ENCODE measurements around the gene BRD4. TPM values are rescaled to one million over a fixed set of nuclear protein-coding genes. Genes with fewer than 3 reads are reported as not detected.
A peak's percentile ranks its signal among the peaks of the same experiment; 100 is the strongest.

BRD4 gene
- total RNA-seq, 2 donors from 2014 or later, result 161 to 187 TPM

DNA sequence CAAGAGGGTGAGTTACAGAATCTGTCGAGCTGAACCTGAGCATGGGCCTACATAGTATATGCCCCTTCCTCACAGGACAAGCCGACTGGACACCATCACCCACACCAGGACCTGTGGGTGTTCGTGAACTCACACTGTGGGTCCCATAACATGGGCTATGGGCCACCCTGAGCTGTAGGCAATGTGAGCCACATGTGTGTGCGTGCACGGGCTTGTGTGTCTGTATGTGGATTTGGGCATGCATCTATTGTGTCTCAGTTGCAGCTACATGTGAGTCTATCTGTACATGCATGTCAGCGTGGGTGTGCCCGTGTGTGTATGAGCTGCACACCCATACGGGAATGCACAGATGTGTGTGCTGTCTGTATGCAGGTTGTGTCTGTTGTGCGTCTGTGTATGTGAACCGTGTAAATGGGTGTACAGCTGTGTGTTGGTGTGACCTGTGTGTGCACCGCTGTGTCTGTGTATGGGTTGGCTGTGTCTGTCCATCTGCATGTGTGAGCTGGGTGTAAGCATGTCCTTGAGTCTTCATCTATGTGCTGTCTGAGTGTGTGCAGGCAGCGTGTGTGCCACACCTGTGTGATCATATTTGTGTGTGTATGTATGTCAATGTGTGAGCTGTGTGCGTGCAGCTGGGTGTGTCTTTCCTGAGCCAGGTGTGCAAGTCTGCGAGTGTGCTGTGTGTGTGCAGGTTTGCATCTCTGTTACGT lies 133.2 kb downstream of the BRD4 start:
- Mint-ChIP-seq H3K9me3 (no peaks in the 10 kb centered on the region), H3K27ac (no peak overlapping the region), H3K4me1 (ENCODE audit: low read depth) (peaks cover 9% of the 10 kb centered on the region), H3K36me3 (ENCODE audit: insufficient read depth in 2 of 2) (peaks cover 0 to 5% of the 10 kb centered on the region in 2 donors), H3K4me3 (peak overlapping the region; percentile 48 to 71), H3K27me3 (ENCODE audit: low read depth) (peaks cover 64% of the 10 kb centered on the region)
- ATAC-seq (replicated peaks in 1 of 2) (no peak), DNase-seq (no peak)

- DNase-seq (no peak), ATAC-seq (replicated peaks in 1 of 2) (peak in 1 of 2 donors; percentile 8)
- H3K27me3 Mint-ChIP-seq (ENCODE audit: low read depth), result peaks cover 65% of the 10 kb centered on the region
- no peak overlapping the region for H3K4me3 Mint-ChIP-seq
- no peak overlapping the region for H3K27ac Mint-ChIP-seq
- peaks cover 0 to 5% of the 10 kb centered on the region in 2 donors for H3K36me3 Mint-ChIP-seq (ENCODE audit: insufficient read depth in 2 of 2)
- H3K4me1 Mint-ChIP-seq (ENCODE audit: low read depth), result peaks cover 9% of the 10 kb centered on the region
- no peaks in the 10 kb centered on the region for H3K9me3 Mint-ChIP-seq
These were observed 134.4 kb downstream of the BRD4 start for GRCh38 chr19:15197942-15198341.

DNA sequence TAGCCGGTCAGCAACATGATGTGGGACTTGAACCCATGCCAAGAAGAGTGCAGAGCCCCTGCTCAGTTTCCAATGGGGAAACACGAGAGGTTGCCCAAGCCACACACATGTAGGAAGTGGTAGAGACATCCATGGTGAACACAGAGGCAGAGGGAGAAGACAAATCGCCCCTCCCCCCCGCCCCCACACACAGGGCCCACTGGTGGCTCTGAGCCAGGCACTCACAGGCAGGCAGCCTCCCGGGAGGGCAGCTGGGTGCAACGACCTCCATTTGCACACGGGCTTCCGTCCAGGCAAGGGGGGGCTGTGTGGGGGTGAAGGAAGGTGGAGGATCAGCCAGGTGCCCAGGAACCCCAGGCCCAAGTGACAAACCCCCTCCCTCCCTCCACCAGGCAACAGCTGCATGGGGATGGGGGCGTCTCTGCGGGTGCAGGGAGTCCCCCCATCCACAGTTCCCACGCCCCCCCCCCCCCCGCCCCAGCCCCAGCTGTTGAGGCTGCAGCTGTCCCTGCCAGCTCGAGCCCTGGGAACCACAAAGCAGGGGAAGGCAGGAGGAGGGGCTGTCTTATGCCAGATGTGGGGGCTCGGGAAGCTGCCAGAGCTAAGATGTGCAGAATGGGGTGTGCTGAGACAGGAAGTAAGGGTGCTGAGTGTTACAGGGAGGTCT lies 134.9 kb downstream of the BRD4 start:
- Mint-ChIP-seq H3K27me3 (ENCODE audit: low read depth) (peaks cover 60% of the 10 kb centered on the region), H3K36me3 (ENCODE audit: insufficient read depth in 2 of 2) (peaks cover 0 to 5% of the 10 kb centered on the region in 2 donors), H3K4me3 (no peak overlapping the region), H3K4me1 (ENCODE audit: low read depth) (peaks cover 9% of the 10 kb centered on the region), H3K27ac (no peak overlapping the region), H3K9me3 (no peaks in the 10 kb centered on the region)
- DNase-seq (no peak), ATAC-seq (replicated peaks in 1 of 2) (no peak)

DNA sequence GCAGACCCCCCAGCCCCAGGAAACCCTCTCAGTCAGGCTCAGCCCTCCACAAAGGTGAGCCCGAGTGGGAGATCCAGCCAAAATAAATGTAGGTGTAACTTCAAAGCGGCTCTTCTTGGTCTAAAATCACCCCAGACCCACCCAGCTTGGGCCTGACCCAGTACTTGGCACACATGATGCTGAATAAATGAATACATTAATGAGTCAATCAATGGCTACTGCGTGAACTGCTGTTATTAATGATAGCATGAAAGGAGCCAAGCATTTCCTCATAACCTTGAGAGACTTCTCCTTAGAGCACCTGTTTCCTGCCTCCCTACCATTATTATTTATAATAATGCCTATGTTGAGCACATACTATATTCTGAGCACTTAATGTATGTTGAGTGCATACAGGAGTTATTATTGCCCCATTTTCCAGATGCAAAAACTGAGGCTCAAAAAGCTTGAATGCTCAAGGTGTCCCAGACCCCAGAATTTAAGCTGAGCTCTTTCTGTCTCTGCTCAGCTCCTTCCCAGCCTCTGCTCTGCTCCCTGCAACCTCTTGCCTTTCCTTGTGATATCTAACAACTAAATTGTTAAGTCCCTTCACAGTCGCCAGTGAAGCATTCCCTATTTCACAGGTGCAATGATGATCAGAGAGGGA lies 135.9 kb downstream of the BRD4 start:
- no peak for DNase-seq
- peaks cover 51% of the 10 kb centered on the region for H3K27me3 Mint-ChIP-seq (ENCODE audit: low read depth)
- H3K4me1 Mint-ChIP-seq (ENCODE audit: low read depth), result peaks cover 9% of the 10 kb centered on the region
- ATAC-seq (replicated peaks in 1 of 2), result no peak
- H3K9me3 Mint-ChIP-seq, result no peaks in the 10 kb centered on the region
- peaks cover 0 to 3% of the 10 kb centered on the region in 2 donors for H3K36me3 Mint-ChIP-seq (ENCODE audit: insufficient read depth in 2 of 2)
- H3K27ac Mint-ChIP-seq, result no peak overlapping the region
- H3K4me3 Mint-ChIP-seq, result peak overlapping the region in 1 of 2 donors; percentile 47

DNA sequence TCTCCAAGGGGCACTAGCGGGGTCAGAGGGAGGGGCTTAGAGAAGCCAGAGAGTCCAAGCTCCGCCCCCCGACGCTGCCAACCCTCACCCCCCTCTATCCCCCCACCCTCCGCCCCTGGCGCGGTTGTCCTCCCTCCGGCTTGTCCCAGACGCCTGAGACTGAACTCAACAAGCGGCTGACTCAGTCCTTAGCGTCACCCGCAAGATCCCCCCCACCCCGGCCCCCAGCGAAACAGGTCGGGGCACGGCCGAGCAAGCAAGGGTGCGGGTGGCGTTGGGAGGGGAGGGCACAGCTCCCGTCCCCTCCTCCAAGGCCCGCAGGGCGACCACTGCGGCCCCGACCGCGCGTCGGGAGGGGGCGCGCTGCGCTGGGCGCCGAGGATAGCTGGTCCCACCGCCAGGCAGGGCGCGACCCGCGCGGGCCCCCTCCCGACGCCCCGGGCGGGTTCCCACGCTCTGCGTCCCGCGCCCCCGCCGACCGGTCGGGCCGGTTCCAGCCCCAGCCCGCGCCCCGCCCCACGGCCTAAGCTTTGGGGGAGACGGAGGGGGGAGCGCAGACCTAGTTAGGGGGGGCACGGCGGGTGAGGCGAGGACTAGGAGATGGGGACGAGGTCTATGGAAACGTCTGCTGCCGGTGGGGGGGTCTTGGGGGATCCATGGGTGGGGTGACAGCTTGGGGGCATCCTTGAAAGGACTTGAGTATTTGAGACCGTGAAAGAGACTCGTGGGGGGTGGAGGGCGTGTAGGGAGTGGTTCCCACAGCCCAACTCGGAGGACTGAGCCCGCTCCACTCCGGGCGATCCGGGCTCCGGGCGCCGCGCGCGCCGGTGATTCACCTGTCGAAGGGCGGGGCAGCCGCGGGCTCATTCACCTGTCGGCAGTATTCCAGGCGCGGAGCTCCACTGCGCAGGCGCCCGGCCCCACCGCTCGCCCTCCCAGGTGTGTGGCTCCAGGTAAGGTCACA lies 136.7 kb downstream of the BRD4 start:
- peak; percentile 51 to 53 for ATAC-seq (replicated peaks in 1 of 2)
- Mint-ChIP-seq H3K4me3 (peak overlapping the region in 1 of 2 donors; percentile 61), H3K27ac (no peak overlapping the region), H3K36me3 (ENCODE audit: insufficient read depth in 2 of 2) (peaks cover 0 to 3% of the 10 kb centered on the region in 2 donors), H3K9me3 (no peaks in the 10 kb centered on the region), H3K27me3 (ENCODE audit: low read depth) (peaks cover 46% of the 10 kb centered on the region), H3K4me1 (ENCODE audit: low read depth) (peaks cover 9% of the 10 kb centered on the region)
- DNase-seq, result peak in 1 of 2 donors; percentile 15

GRCh38 chr19:15194938-15195337 lies 137.4 kb downstream of the BRD4 start:
- peak in 1 of 2 donors; percentile 8 for ATAC-seq (replicated peaks in 1 of 2)
- DNase-seq, result no peak
- Mint-ChIP-seq H3K9me3 (no peaks in the 10 kb centered on the region), H3K27me3 (ENCODE audit: low read depth) (peaks cover 46% of the 10 kb centered on the region), H3K4me1 (ENCODE audit: low read depth) (peaks cover 9% of the 10 kb centered on the region), H3K4me3 (peak overlapping the region; percentile 28 to 33), H3K27ac (no peak overlapping the region), H3K36me3 (ENCODE audit: insufficient read depth in 2 of 2) (peaks cover 0 to 3% of the 10 kb centered on the region in 2 donors)

DNA sequence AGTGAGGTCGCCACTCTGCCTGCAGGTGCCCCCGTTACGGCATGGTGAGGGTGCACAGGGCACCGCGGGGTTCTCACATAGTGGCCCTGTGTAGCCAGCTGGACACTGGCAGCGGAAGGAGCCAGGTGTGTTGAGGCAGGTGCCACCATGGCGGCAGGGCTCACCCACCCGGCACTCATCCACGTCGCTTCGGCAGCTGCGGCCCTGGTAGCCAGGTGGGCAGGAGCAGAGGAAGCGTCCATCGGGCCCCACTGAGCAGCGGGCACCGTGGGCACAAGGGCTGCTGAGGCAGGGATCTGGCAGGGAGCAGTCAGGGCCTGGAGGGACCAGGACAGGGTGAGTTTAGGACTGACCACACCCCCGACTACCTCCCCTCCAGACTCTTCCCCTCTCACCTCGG lies 140.4 kb downstream of the BRD4 start:
- ATAC-seq (replicated peaks in 1 of 2) (no peak), DNase-seq (no peak)
- Mint-ChIP-seq H3K9me3 (no peaks in the 10 kb centered on the region), H3K4me3 (no peak overlapping the region), H3K27me3 (ENCODE audit: low read depth) (peaks cover 21% of the 10 kb centered on the region), H3K4me1 (ENCODE audit: low read depth) (peaks cover 4% of the 10 kb centered on the region), H3K27ac (no peak overlapping the region), H3K36me3 (ENCODE audit: insufficient read depth in 2 of 2) (no peaks in the 10 kb centered on the region)

DNA sequence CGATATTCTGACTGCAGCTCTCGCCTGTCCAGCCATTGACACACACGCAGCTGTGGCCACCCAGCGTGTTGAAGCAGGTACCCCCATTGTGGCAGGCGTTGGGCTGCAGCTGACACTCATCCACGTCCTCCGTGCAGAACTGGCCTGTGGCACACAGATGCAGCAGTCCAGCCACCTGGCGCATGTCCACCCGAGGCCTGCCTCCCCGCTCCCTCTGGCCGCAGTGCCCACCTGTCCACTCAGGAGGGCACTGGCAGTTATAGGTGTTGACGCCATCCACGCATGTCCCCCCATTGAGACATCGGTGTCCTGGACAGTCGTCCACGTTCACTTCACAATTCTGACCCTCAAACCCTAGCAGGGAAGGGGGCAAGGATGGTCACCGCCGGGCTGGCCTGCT lies 140.8 kb downstream of the BRD4 start:
- H3K4me1 Mint-ChIP-seq (ENCODE audit: low read depth), result peaks cover 4% of the 10 kb centered on the region
- no peak for ATAC-seq (replicated peaks in 1 of 2)
- no peak overlapping the region for H3K27ac Mint-ChIP-seq

DNA sequence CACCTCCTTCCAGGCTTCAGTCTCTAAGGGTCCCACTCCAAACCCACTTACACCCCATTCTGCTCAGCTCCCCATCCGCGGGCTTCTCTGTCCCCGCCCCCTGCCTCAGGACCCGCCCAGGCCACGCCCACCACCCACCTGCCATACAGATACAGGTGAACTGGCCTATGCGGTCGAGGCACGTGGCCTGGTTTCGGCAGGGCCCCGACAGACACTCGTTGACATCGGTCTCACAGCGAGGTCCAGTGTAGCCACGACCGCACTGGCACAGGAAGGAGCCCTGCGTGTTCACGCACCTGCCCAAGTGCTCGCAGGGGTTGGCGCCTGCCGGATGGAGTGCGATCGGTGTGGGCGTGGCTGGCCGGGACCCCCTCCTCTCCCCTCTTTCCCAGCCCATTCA lies 143.5 kb downstream of the BRD4 start:
- ATAC-seq (replicated peaks in 1 of 2), result no peak
- Mint-ChIP-seq H3K27me3 (ENCODE audit: low read depth) (no peaks in the 10 kb centered on the region), H3K4me1 (ENCODE audit: low read depth) (no peaks in the 10 kb centered on the region)

More for the DNA sequence above, 140.8 kb downstream of the BRD4 start:
- Mint-ChIP-seq H3K4me3 (no peak overlapping the region), H3K9me3 (no peaks in the 10 kb centered on the region), H3K27me3 (ENCODE audit: low read depth) (peaks cover 16% of the 10 kb centered on the region), H3K36me3 (ENCODE audit: insufficient read depth in 2 of 2) (no peaks in the 10 kb centered on the region)
- no peak for DNase-seq

DNA sequence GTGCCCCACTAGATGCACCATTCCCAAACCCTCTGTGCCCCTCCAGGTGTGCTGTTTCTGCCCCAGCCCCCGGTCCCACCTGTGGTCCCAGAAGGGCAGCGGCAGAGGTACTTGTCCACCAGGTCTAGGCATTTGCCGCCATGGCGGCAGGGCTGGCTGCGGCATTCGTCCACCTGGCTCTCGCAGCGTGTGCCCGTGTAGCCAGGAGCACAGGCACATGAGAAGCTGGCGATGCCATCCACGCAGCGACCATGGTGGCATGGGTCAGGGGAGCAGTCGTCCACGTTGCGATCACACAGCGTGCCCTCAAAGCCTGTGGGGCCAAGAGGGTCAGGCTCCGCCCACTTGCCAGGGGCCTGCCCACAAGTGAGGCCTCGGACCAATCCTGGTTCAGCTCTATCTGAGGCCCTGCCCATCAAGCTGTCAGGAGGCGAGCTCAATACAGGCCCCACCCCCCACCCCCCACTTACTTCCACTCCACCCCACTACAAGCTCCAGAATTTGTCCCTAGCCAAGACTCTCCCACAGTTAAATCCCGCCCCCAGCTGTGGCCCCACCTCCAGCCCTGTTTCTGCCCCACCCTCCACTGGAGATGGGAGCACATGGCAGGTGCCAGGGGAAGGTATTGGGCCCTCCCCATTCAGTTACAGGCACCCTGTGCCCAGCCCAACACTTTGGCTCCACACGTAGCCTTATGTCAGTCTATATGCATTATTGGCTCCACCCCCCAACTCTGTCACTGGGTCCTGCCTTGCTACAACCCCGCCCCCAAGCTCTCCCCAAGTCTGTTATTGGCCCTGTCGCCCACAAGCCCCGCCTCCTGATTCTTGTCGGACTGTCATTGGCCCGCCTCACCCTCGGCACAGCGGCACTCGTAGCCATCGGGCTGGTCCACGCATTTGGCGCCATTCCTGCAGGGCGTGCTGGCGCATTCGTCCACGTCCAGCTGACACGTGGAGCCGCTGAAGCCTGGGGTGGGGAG lies 145.0 kb downstream of the BRD4 start:
- ATAC-seq (replicated peaks in 1 of 2) (no peak), DNase-seq (no peak)
- H3K36me3 Mint-ChIP-seq (ENCODE audit: insufficient read depth in 2 of 2), result no peaks in the 10 kb centered on the region
- no peak overlapping the region for H3K27ac Mint-ChIP-seq
- H3K4me1 Mint-ChIP-seq (ENCODE audit: low read depth), result no peaks in the 10 kb centered on the region
- H3K27me3 Mint-ChIP-seq (ENCODE audit: low read depth), result no peaks in the 10 kb centered on the region
- no peak overlapping the region for H3K4me3 Mint-ChIP-seq
- H3K9me3 Mint-ChIP-seq, result no peaks in the 10 kb centered on the region

More for the DNA sequence above, 143.5 kb downstream of the BRD4 start:
- no peak for DNase-seq
- Mint-ChIP-seq H3K9me3 (no peaks in the 10 kb centered on the region), H3K4me3 (no peak overlapping the region), H3K36me3 (ENCODE audit: insufficient read depth in 2 of 2) (no peaks in the 10 kb centered on the region), H3K27ac (no peak overlapping the region)

Data from activated T-cell treated with anti-CD3 and anti-CD28 coated beads, Interleukin-2, amount 50 U/mL, for 72 hours (primary cell).